Measurements from ENCODE around the gene APC2. TPM values are rescaled to one million over a fixed set of nuclear protein-coding genes. Genes with fewer than 3 reads are reported as not detected.

The APC2 gene
- total and polyA plus RNA-seq, 7 experiments from 2014 or later, result 0.01 to 0.24 (median 0.07) TPM

GRCh38 chr19:1402411-1403070, 47.4 kb upstream of the APC2 start:
- H3K27ac Mint-ChIP-seq, result peak overlapping the region in 6 of 9 donors; percentile 29 to 72 (median 61)
- peaks cover 0 to 28% (median 15%) of the 10 kb centered on the region in 7 donors for H3K4me1 Mint-ChIP-seq
- H3K9me3 Mint-ChIP-seq, result no peaks in the 10 kb centered on the region
- CTCF ChIA-PET, result interaction anchor here (0.7 to 1.2 kb wide), 2 partner anchors 13 to 18 kb away, joined by 3 to 5 read pairs; no protein-coding TSS in a partner anchor
- no peaks in the 10 kb centered on the region for H3K36me3 Mint-ChIP-seq
- Histone ChIP-seq H3K36me3 (ENCODE audit: control insufficient read depth in 2 of 3, insufficient read depth in 3 of 3, low read length in 3 of 3) (peaks cover 0 to 1% (median 0%) of the 10 kb centered on the region in 3 experiments), H3K4me3 (ENCODE audit: low read length) (no peak overlapping the region), H3K4me1 (ENCODE audit: control insufficient read depth in 2 of 2, insufficient read depth in 2 of 2, low read length in 2 of 2) (peaks cover 7 to 23% of the 10 kb centered on the region in 2 donors), H3K9me3 (ENCODE audit: control insufficient read depth in 2 of 3, low read length in 3 of 3) (no peaks in the 10 kb centered on the region), H3K27me3 (ENCODE audit: control insufficient read depth in 2 of 2, insufficient read depth in 2 of 2, low read length in 2 of 2) (no peaks in the 10 kb centered on the region), H3K27ac (ENCODE audit: low read depth, low read length) (no peak overlapping the region)
- H3K4me3 Mint-ChIP-seq, result peak overlapping the region; percentile 68 to 87 (median 80)
- DNase-seq, result no peak
- peaks cover 0 to 9% (median 0%) of the 10 kb centered on the region in 5 donors for H3K27me3 Mint-ChIP-seq
- intact Hi-C loops (cut with micrococcal nuclease), result loop anchor here (10.0 kb wide), 3 partner anchors 158 to 738 kb away; partner anchors contain the start of genes ATP5F1D (in 1 of the 2), CNN2 (in 1 of the 2), MIDN (in 1 of the 2) and RNF126 (in 1 of the 2)
- ATAC-seq, result no peak
- POLR2A ChIA-PET, result interaction anchor here (0.5 to 1.7 kb wide), 4 partner anchors 127 to 419 kb away, joined by 3 to 4 read pairs (median 3); partner anchors contain the start of gene FAM174C

DNA sequence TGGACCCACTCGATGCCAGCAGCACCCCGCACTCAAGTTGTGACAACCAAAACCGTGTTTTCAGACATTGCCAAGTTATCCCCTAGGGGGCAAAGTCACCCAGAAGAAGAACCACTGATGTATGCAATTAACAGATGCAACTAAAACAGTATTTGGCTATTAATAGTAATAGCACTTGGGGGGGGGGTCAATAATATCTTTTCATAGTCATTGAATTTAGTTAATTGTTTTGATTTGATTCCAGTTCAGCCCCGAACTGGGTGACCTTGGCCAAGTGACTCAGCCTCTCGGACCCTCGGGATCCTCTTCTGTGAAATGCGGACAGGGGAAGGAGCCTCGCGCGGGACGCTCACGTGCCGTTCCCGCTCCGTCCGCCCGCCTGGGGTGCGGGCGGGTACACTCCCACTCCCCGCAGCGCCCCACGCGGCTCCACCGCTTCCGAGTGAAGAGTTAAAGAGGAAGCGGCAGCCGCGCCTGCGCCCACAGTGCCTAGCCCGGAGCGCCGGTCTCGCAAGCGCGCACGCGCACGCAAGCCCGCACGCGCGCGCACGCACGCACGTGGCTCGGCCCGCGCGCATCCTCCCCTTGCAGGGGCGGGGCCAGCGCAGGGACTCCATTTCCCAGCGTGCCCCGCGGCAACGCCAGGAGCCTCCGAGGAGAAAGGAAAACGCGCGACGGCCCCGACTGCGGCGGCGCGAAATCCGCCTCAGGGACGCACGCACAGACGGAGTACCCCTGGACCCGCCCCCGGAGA, 43.0 kb upstream of the APC2 start:
- H3K36me3 Mint-ChIP-seq, result peaks cover 0 to 7% (median 3%) of the 10 kb centered on the region in 5 donors
- peaks cover 0 to 1% (median 0%) of the 10 kb centered on the region in 11 donors for H3K9me3 Mint-ChIP-seq
- POLR2A ChIA-PET, result no interaction called here
- peak overlapping the region; percentile 50 to 93 (median 85) for H3K27ac Mint-ChIP-seq
- peaks cover 0 to 9% (median 0%) of the 10 kb centered on the region in 5 donors for H3K27me3 Mint-ChIP-seq
- peak; percentile 99 to 100 (median 100) for DNase-seq
- peak; percentile 93 for ATAC-seq
- Histone ChIP-seq H3K27me3 (ENCODE audit: control insufficient read depth in 2 of 2, insufficient read depth in 2 of 2, low read length in 2 of 2) (no peaks in the 10 kb centered on the region), H3K4me1 (ENCODE audit: control insufficient read depth in 2 of 2, insufficient read depth in 2 of 2, low read length in 2 of 2) (peaks cover 38 to 40% of the 10 kb centered on the region in 2 donors), H3K9me3 (ENCODE audit: control insufficient read depth in 2 of 3, low read length in 3 of 3) (no peaks in the 10 kb centered on the region), H3K36me3 (ENCODE audit: control insufficient read depth in 2 of 3, insufficient read depth in 3 of 3, low read length in 3 of 3) (peaks cover 0 to 22% (median 4%) of the 10 kb centered on the region in 3 experiments), H3K27ac (ENCODE audit: low read depth, low read length) (peak overlapping the region; percentile 98), H3K4me3 (ENCODE audit: low read length) (peak overlapping the region; percentile 40)
- H3K4me3 Mint-ChIP-seq, result peak overlapping the region; percentile 72 to 89 (median 80)
- CTCF ChIA-PET, result no interaction called here
- peaks cover 33 to 53% (median 45%) of the 10 kb centered on the region in 7 donors for H3K4me1 Mint-ChIP-seq
- intact Hi-C loops (cut with micrococcal nuclease), result loop anchor here (1.0 to 10.0 kb wide), 19 partner anchors 24 to 1495 kb away; partner anchors contain the start of genes FAM174C (in 2 of the 2), MBD3 (in 2 of the 2), NDUFS7 (in 2 of the 2) and PTBP1 (in 2 of the 2)

DNA sequence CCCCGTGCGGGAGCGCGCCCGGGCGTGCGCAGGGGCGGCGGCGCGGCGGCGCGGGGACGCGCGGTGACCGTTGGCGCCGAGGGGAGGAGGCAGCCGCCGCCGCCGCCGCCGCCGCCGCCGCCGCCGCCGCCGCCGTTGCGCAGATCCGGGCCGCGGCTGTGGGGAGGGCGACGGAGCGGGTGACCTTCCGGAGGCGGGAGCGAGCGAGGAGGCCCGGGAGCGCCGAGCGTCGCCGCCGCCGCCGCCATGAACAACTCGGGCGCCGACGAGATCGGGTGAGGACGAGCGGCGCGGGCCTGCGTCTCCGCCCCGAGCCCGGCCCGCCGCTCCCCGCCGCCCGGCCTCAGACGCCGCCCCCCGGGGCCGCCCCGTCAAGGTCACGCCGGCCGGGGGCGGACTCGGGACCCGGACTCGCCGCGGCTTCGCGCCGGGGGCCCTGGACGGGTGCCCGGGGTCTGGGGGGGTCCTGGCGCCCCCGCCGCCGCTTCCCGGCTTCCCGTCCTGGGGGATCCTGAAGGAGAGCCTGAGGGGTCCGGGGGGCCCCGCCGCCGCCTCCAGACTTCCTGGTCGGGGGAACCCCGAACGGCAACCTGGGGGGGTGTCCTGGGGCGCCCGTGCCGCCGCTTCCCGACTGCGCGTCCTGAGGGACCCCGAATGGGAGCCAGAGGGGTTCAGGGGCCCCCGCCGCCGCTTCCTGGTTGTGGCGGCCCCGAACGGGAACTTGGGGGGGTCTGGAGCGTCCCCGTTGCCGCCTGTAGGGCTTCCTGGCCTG, 42.2 kb upstream of the APC2 start, which contains the start of gene DAZAP1:
Gene DAZAP1, plus strand, starts transcription at position 59 of the 772 bp plus-strand sequence. Its CDS starts 188 bp downstream, at position 247.
- Histone ChIP-seq H3K4me1 (ENCODE audit: control insufficient read depth in 2 of 2, insufficient read depth in 2 of 2, low read length in 2 of 2) (peaks cover 40 to 43% of the 10 kb centered on the region in 2 donors), H3K9me3 (ENCODE audit: control insufficient read depth in 2 of 3, low read length in 3 of 3) (no peaks in the 10 kb centered on the region), H3K27me3 (ENCODE audit: control insufficient read depth in 2 of 2, insufficient read depth in 2 of 2, low read length in 2 of 2) (no peaks in the 10 kb centered on the region), H3K4me3 (ENCODE audit: low read length) (peak within 1 kb of the TSS; percentile 83), H3K27ac (ENCODE audit: low read depth, low read length) (peak within 1 kb of the TSS; percentile 98), H3K36me3 (ENCODE audit: control insufficient read depth in 2 of 3, insufficient read depth in 3 of 3, low read length in 3 of 3) (peaks cover 0 to 27% (median 4%) of the 10 kb centered on the region in 3 experiments)
- H3K4me1 Mint-ChIP-seq, result peaks cover 34 to 55% (median 45%) of the 10 kb centered on the region in 7 donors
- DNase-seq, result peak in 7 of 9 donors; percentile 22 to 55 (median 39)
- H3K27ac Mint-ChIP-seq, result peak within 1 kb of the TSS; percentile 54 to 96 (median 90)
- peak within 1 kb of the TSS; percentile 79 to 96 (median 94) for H3K4me3 Mint-ChIP-seq
- intact Hi-C loops (cut with micrococcal nuclease), result loop anchor here (1.0 to 10.0 kb wide), 19 partner anchors 24 to 1495 kb away; partner anchors contain the start of genes FAM174C (in 2 of the 2), MBD3 (in 2 of the 2), NDUFS7 (in 2 of the 2) and PTBP1 (in 2 of the 2)
- POLR2A ChIA-PET, result no interaction called here
- H3K36me3 Mint-ChIP-seq, result peaks cover 0 to 7% (median 3%) of the 10 kb centered on the region in 5 donors
- peaks cover 0 to 1% (median 0%) of the 10 kb centered on the region in 11 donors for H3K9me3 Mint-ChIP-seq
- peaks cover 0 to 6% (median 0%) of the 10 kb centered on the region in 5 donors for H3K27me3 Mint-ChIP-seq
- CTCF ChIA-PET, result no interaction called here
- no peak for ATAC-seq

GRCh38 chr19:1408300-1409203, 41.4 kb upstream of the APC2 start:
- intact Hi-C loops (cut with micrococcal nuclease), result loop anchor here (5.0 to 10.0 kb wide), 5 partner anchors 164 to 1494 kb away; partner anchors contain the start of genes ATP5F1D (in 1 of the 2), CNN2 (in 1 of the 2), MIDN (in 1 of the 2) and RNF126 (in 1 of the 2)
- Histone ChIP-seq H3K9me3 (ENCODE audit: control insufficient read depth in 2 of 3, low read length in 3 of 3) (no peaks in the 10 kb centered on the region), H3K4me3 (ENCODE audit: low read length) (peak overlapping the region; percentile 83), H3K36me3 (ENCODE audit: control insufficient read depth in 2 of 3, insufficient read depth in 3 of 3, low read length in 3 of 3) (peaks cover 0 to 36% (median 8%) of the 10 kb centered on the region in 3 experiments), H3K27me3 (ENCODE audit: control insufficient read depth in 2 of 2, insufficient read depth in 2 of 2, low read length in 2 of 2) (no peaks in the 10 kb centered on the region), H3K4me1 (ENCODE audit: control insufficient read depth in 2 of 2, insufficient read depth in 2 of 2, low read length in 2 of 2) (peaks cover 40 to 47% of the 10 kb centered on the region in 2 donors), H3K27ac (ENCODE audit: low read depth, low read length) (peak overlapping the region; percentile 98)
- ChIA-PET POLR2A (interaction anchor here (0.6 to 1.9 kb wide), 8 partner anchors 12 to 153 kb away, joined by 3 to 11 read pairs (median 3); partner anchors contain the start of genes CIRBP and REEP6), CTCF (interaction anchor here (1.2 kb wide), 1 partner anchor 10 kb away, joined by 3 read pairs; no protein-coding TSS in a partner anchor)
- H3K4me1 Mint-ChIP-seq, result peaks cover 34 to 56% (median 50%) of the 10 kb centered on the region in 7 donors
- no peaks in the 10 kb centered on the region for H3K27me3 Mint-ChIP-seq
- H3K9me3 Mint-ChIP-seq, result peaks cover 0 to 1% (median 0%) of the 10 kb centered on the region in 11 donors
- ATAC-seq (peak; percentile 2), DNase-seq (peak; percentile 44 to 67 (median 60))
- peak overlapping the region; percentile 92 to 96 (median 94) for H3K4me3 Mint-ChIP-seq
- peaks cover 0 to 7% (median 3%) of the 10 kb centered on the region in 5 donors for H3K36me3 Mint-ChIP-seq
- H3K27ac Mint-ChIP-seq, result peak overlapping the region; percentile 87 to 96 (median 93)

Data from naive thymus-derived CD4-positive, alpha-beta T cell (primary cell).